Measurements from ENCODE around the gene FOXP1. TPM values are rescaled to one million over a fixed set of nuclear protein-coding genes. Genes with fewer than 3 reads are reported as not detected.
A peak's percentile ranks its signal among the peaks of the same experiment; 100 is the strongest.

Gene FOXP1
- total and polyA plus RNA-seq, 2 experiments from 2014 or later, result 37.4 to 59.9 TPM

DNA sequence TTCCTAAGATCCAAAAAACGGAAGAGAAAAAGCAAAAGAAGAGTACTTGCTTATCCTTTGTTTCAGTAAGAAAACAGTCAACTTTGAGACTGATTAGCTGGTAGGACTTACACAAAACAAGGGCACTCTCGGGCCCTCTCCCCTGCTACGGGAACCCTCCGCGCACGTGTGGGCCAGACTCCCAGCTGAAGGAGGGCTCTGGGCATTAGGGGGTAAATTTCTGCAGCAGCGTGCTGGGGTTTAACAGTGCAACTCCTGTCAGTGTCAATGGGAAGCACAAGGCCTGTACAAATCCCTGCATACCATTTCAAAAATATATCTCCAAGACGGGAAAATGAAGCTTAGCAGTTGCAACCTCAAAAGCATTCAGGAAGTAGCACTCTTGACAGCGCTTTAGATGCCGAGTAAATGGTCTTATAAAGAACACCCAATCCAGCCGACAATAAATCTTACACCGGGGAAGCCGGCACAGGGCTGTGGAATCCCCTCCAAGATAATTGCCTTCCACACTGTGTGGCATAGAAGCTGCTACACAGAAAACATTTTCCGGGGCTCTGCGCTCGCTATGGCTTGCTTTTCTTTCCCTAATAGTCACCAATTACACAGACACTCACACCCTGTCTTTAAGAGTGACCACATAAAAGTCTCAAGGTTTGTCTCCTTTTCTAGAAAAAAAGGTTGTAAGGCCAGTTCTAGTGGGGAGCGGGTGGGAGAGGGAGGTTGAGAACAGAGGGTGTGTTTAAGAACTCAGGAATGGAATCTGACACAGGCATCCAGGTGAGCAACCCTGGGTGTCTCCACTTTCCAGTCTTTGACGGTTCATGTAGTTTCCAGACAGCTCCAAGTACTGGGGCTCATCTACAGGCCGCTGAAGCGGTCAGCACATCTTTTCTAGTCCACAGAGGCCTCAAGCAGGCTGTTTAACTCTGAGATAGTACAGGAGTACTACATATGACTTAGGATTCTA, 512.7 kb downstream of the FOXP1 start:
- Histone ChIP-seq H3K4me3 (no peak overlapping the region), H3K27ac (no peak overlapping the region), H3K27me3 (replicated peaks; ENCODE audit: insufficient read depth) (no peaks in the 10 kb centered on the region), H3K9ac (no peak overlapping the region), H3K4me2 (ENCODE audit: unreplicated experiment) (no peak overlapping the region), H4K20me1 (ENCODE audit: insufficient read depth) (no peaks in the 10 kb centered on the region), H3K9me2 (ENCODE audit: insufficient read depth) (no peaks in the 10 kb centered on the region), H2AFZ (no peak overlapping the region), H3K79me2 (ENCODE audit: insufficient read depth) (peaks cover 25% of the 10 kb centered on the region), H3F3A (ENCODE audit: insufficient read depth) (peaks cover 22% of the 10 kb centered on the region), H3K4me1 (ENCODE audit: insufficient read depth) (peaks cover 29% of the 10 kb centered on the region), H3K36me3 (ENCODE audit: low read depth) (no peaks in the 10 kb centered on the region), H3K9me3 (ENCODE audit: low read depth) (no peaks in the 10 kb centered on the region)
- in situ Hi-C loops (cut with MboI), result no loop called here
- DNase-seq, result no peak
- TF ChIP-seq EZH2 (IDR thresholded peaks at IDR 0.05; ENCODE audit: insufficient read depth, poor library complexity, severe bottlenecking) (no peak), EZH2phosphoT487 (IDR thresholded peaks at IDR 0.05; ENCODE audit: insufficient read depth, low read depth) (no peak)
- WGBS, 2 experiments (ENCODE audit: low coverage in 1 of 2, low lambda C conversion rate in 2 of 2, missing lambda C conversion rate in 2 of 2), result 97% methylated on average over 20 of the region's 20 CpGs

DNA sequence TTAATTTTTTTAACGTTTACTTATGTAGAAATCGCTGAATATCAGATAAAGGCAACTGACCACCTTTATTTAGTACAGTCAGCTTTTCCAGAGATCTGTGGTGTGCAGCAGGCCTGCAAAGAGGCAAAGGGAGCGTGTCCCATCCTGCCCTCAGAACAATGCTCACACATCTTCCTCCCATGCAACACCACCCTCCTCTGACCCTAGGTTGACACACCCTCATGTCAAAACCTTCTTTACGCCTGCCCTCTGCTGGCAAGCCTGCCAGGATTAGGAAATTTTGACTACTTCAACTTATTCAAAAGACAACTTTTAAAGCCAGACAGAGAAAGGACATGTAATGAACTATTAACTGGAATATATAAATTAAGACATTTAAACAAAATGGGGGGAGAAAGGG, 513.7 kb downstream of the FOXP1 start:
- peaks cover 25% of the 10 kb centered on the region for H3K4me1 ChIP-seq (ENCODE audit: insufficient read depth)
- H3K4me3 ChIP-seq, result no peak overlapping the region
- H3K79me2 ChIP-seq (ENCODE audit: insufficient read depth), result peaks cover 25% of the 10 kb centered on the region
- no peaks in the 10 kb centered on the region for H3K9me2 ChIP-seq (ENCODE audit: insufficient read depth)
- in situ Hi-C loops (cut with MboI), result no loop called here
- H3K9ac ChIP-seq, result no peak overlapping the region
- H3K36me3 ChIP-seq (ENCODE audit: low read depth), result no peaks in the 10 kb centered on the region
- H4K20me1 ChIP-seq (ENCODE audit: insufficient read depth), result no peaks in the 10 kb centered on the region
- H3K27ac ChIP-seq, result no peak overlapping the region
- H3K4me2 ChIP-seq (ENCODE audit: unreplicated experiment), result no peak overlapping the region
- no peaks in the 10 kb centered on the region for H3K27me3 ChIP-seq (replicated peaks; ENCODE audit: insufficient read depth)
- peak; percentile 67 for DNase-seq
- WGBS, 2 experiments (ENCODE audit: low coverage in 1 of 2, low lambda C conversion rate in 2 of 2, missing lambda C conversion rate in 2 of 2), result 67 to 74% methylated on average over 4 of the region's 4 CpGs
- H3K9me3 ChIP-seq (ENCODE audit: low read depth), result no peaks in the 10 kb centered on the region
- H2AFZ ChIP-seq, result no peak overlapping the region
- peaks cover 16% of the 10 kb centered on the region for H3F3A ChIP-seq (ENCODE audit: insufficient read depth)
- TF ChIP-seq EZH2phosphoT487 (IDR thresholded peaks at IDR 0.05; ENCODE audit: insufficient read depth, low read depth) (no peak), EZH2 (IDR thresholded peaks at IDR 0.05; ENCODE audit: insufficient read depth, poor library complexity, severe bottlenecking) (no peak)

DNA sequence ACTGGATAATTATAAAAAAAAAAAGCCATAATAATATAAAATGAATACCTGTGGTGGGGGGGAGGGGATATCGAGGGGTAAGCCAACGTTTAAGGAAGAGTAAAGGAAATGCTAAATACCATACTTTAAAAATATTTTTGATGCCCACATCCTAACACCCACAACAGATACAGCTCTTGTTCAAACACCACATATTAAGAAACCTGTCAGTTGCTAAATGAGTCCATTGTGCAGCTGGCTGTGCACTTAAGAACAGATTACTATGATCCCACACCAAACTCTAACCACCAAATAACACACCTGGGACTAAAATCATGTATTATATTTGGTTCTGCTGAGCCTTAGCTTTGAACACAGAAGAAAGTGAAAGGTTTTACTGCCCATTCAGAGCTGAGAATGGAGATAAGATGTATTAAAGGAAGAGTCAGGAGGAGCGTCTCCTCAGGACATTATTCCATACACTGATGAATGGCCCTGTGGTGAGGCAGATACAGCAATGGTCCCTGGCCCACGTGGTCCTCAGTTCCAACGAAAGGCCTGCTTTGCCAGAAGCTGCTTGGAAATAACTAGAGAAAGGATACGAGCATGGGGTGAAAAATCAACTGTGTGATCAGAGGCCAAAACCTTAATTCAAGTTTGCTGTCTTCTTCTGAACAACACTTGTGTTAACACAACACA, 515.4 kb downstream of the FOXP1 start:
- H3K79me2 ChIP-seq (ENCODE audit: insufficient read depth), result peaks cover 31% of the 10 kb centered on the region
- H3K27ac ChIP-seq, result no peak overlapping the region
- no peak for TF ChIP-seq EZH2phosphoT487 (IDR thresholded peaks at IDR 0.05; ENCODE audit: insufficient read depth, low read depth)
- no peak for TF ChIP-seq EZH2 (IDR thresholded peaks at IDR 0.05; ENCODE audit: insufficient read depth, poor library complexity, severe bottlenecking)
- no peak overlapping the region for H3K4me2 ChIP-seq (ENCODE audit: unreplicated experiment)
- no peaks in the 10 kb centered on the region for H4K20me1 ChIP-seq (ENCODE audit: insufficient read depth)
- H3K27me3 ChIP-seq (replicated peaks; ENCODE audit: insufficient read depth), result no peaks in the 10 kb centered on the region
- in situ Hi-C loops (cut with MboI), result no loop called here
- H3K4me1 ChIP-seq (ENCODE audit: insufficient read depth), result peaks cover 22% of the 10 kb centered on the region
- H3K9me3 ChIP-seq (ENCODE audit: low read depth), result no peaks in the 10 kb centered on the region
- H3K36me3 ChIP-seq (ENCODE audit: low read depth), result no peaks in the 10 kb centered on the region
- no peaks in the 10 kb centered on the region for H3K9me2 ChIP-seq (ENCODE audit: insufficient read depth)
- no peak for DNase-seq
- no peak overlapping the region for H2AFZ ChIP-seq
- 86 to 89% methylated on average over 6 of the region's 6 CpGs for WGBS, 2 experiments (ENCODE audit: low coverage in 1 of 2, low lambda C conversion rate in 2 of 2, missing lambda C conversion rate in 2 of 2)
- no peak overlapping the region for H3K4me3 ChIP-seq
- peaks cover 26% of the 10 kb centered on the region for H3F3A ChIP-seq (ENCODE audit: insufficient read depth)
- no peak overlapping the region for H3K9ac ChIP-seq

- DNase-seq, result peak; percentile 74
- no peak for TF ChIP-seq EZH2phosphoT487 (IDR thresholded peaks at IDR 0.05; ENCODE audit: insufficient read depth, low read depth)
- no peak for TF ChIP-seq EZH2 (IDR thresholded peaks at IDR 0.05; ENCODE audit: insufficient read depth, poor library complexity, severe bottlenecking)
- H3F3A ChIP-seq (ENCODE audit: insufficient read depth), result peaks cover 39% of the 10 kb centered on the region
- no peak overlapping the region for H3K4me3 ChIP-seq
- H3K79me2 ChIP-seq (ENCODE audit: insufficient read depth), result peaks cover 41% of the 10 kb centered on the region
- no peaks in the 10 kb centered on the region for H4K20me1 ChIP-seq (ENCODE audit: insufficient read depth)
- no peaks in the 10 kb centered on the region for H3K9me2 ChIP-seq (ENCODE audit: insufficient read depth)
- in situ Hi-C loops (cut with MboI), result no loop called here
- no peaks in the 10 kb centered on the region for H3K36me3 ChIP-seq (ENCODE audit: low read depth)
- no peak overlapping the region for H2AFZ ChIP-seq
- 28 to 31% methylated on average over 3 of the region's 3 CpGs for WGBS, 2 experiments (ENCODE audit: low coverage in 1 of 2, low lambda C conversion rate in 2 of 2, missing lambda C conversion rate in 2 of 2)
- H3K9ac ChIP-seq, result no peak overlapping the region; the same call in 1 of the 2 replicates
- H3K4me2 ChIP-seq (ENCODE audit: unreplicated experiment), result peak overlapping the region; percentile 1
- H3K27ac ChIP-seq, result peak overlapping the region; percentile 90
- no peaks in the 10 kb centered on the region for H3K27me3 ChIP-seq (replicated peaks; ENCODE audit: insufficient read depth)
- H3K9me3 ChIP-seq (ENCODE audit: low read depth), result no peaks in the 10 kb centered on the region
- H3K4me1 ChIP-seq (ENCODE audit: insufficient read depth), result peaks cover 34% of the 10 kb centered on the region
Measured at GRCh38 chr3:71066849-71067261, 516.7 kb downstream of the FOXP1 start.
